Prostate gland (tissue), 2 donors: ENCODE measurements around the gene CCDC177. TPM values are rescaled to one million over a fixed set of nuclear protein-coding genes. Genes with fewer than 3 reads are reported as not detected.

Experiments
- DNase-seq: peaks from one replicate; pipeline ENCODE4 v3.0.0-alpha.2; 2019; ENCODE audit warnings: low spot score
- H3K27ac ChIP-seq, 2 donors: fragments of 200-600 bp; sonication (generic); 2 replicates each; pipeline ENCODE4 v1.5.1; 2017 to 2019
- H3K27me3 ChIP-seq: fragments of 200-600 bp; sonication (generic); replicated peaks from 2 replicates; pipeline ENCODE4 v1.5.1; 2019; ENCODE audit not compliant: insufficient read depth
- H3K36me3 ChIP-seq, 2 donors: fragments of 200-600 bp; sonication (generic); 1 replicate in 1 of 2; 2 replicates in 1 of 2; pipeline versions ENCODE4 v1.5.1 to v1.8.1; 2017 to 2019
- H3K4me1 ChIP-seq: fragments of 200-600 bp; sonication (generic); replicated peaks from 2 replicates; pipeline ENCODE4 v1.5.1; 2019
- H3K4me3 ChIP-seq, 2 donors: fragments of 200-600 bp; sonication (generic); 2 replicates each; pipeline ENCODE4 v1.5.1; 2017 to 2019
- H3K9me3 ChIP-seq: fragments of 200-600 bp; sonication (generic); 2 replicates; pipeline ENCODE4 v1.5.1; 2017
- CTCF ChIP-seq, 4 experiments: fragments of 200-600 bp in 2 of 4; fragments of 450-650 bp in 2 of 4; sonication (generic) in 2 of 4; IDR thresholded peaks; 1 replicate in 3 of 4; 2 replicates in 1 of 4; pipeline ENCODE4 v1.5.1; 2016 to 2019; ENCODE audit warnings: antibody characterized with exemption in 4 of 4, mild to moderate bottlenecking in 2 of 4, moderate library complexity in 2 of 4
- POLR2A ChIP-seq: fragments of 450-650 bp; IDR thresholded peaks from one replicate; pipeline ENCODE4 v1.6.1; 2016; ENCODE audit warnings: antibody characterized with exemption, mild to moderate bottlenecking
- POLR2AphosphoS5 ChIP-seq: sonication (generic); formaldehyde crosslinking; IDR thresholded peaks from one replicate; pipeline ENCODE4 v1.6.1; 2017; ENCODE audit warnings: antibody characterized with exemption
- WGBS: methylation state at CpG from one replicate; pipeline ENCODE4 v1.1.5; 2018; 5-methylcytosine and 5-hydroxymethylcytosine counted together
- intact Hi-C: fragments of 100-400 bp; cut with DNase I; formaldehyde crosslinking; loops from one replicate; pipeline ENCODE4 v1.14.2; 2022
- total RNA-seq, 2 donors: library from RNA; depleted of rRNA; stranded (reverse); fragments of >200 nt; gene quantifications; one replicate each; pipeline ENCODE4 v1.1.0, GENCODE V29; 2016

The CCDC177 gene
- total RNA-seq, 2 donors from 2014 or later = 0.28 TPM; not detected in 1

GRCh38 chr14:69528143-69528542 lies 46.5 kb downstream of the CCDC177 start:
- Histone ChIP-seq H3K4me3 (no peak overlapping the region), H3K36me3 (no peaks in the 10 kb centered on the region), H3K9me3 (no peaks in the 10 kb centered on the region), H3K27ac (no peak overlapping the region), H3K4me1 (no peaks in the 10 kb centered on the region), H3K27me3 (no peaks in the 10 kb centered on the region)
- no peak for TF ChIP-seq POLR2AphosphoS5
- TF ChIP-seq POLR2A = no peak
- TF ChIP-seq CTCF (IDR thresholded peaks at IDR 0.05) = no peak
- DNase-seq = no peak
- intact Hi-C loops = no loop called here
- 96% methylated on average over 9 of the region's 9 CpGs for WGBS

GRCh38 chr14:69527635-69528034 lies 47.0 kb downstream of the CCDC177 start:
- TF ChIP-seq POLR2AphosphoS5 = no peak
- TF ChIP-seq POLR2A = no peak
- DNase-seq = no peak
- H3K27ac ChIP-seq = no peak overlapping the region
- no peaks in the 10 kb centered on the region for H3K27me3 ChIP-seq
- no peaks in the 10 kb centered on the region for H3K4me1 ChIP-seq
- no peak overlapping the region for H3K4me3 ChIP-seq
- no peaks in the 10 kb centered on the region for H3K9me3 ChIP-seq
- H3K36me3 ChIP-seq = no peaks in the 10 kb centered on the region
- WGBS = 89% methylated on average over 14 of the region's 14 CpGs
- intact Hi-C loops = no loop called here

- Histone ChIP-seq H3K27me3 (no peaks in the 10 kb centered on the region), H3K4me1 (no peaks in the 10 kb centered on the region), H3K9me3 (no peaks in the 10 kb centered on the region), H3K27ac (no peak overlapping the region), H3K36me3 (no peaks in the 10 kb centered on the region), H3K4me3 (no peak overlapping the region)
- TF ChIP-seq POLR2A = no peak
- TF ChIP-seq POLR2AphosphoS5 = no peak
- no peak for TF ChIP-seq CTCF (IDR thresholded peaks at IDR 0.05)
- intact Hi-C loops = no loop called here
- DNase-seq = no peak
- WGBS = 77% methylated on average over 6 of the region's 6 CpGs
These were observed 48.8 kb downstream of the CCDC177 start for GRCh38 chr14:69525896-69526295.

- Histone ChIP-seq H3K4me1 (no peaks in the 10 kb centered on the region), H3K4me3 (no peak overlapping the region), H3K9me3 (no peaks in the 10 kb centered on the region), H3K27ac (no peak overlapping the region), H3K27me3 (no peaks in the 10 kb centered on the region), H3K36me3 (no peaks in the 10 kb centered on the region)
- WGBS = 96% methylated on average over 6 of the region's 6 CpGs
- TF ChIP-seq POLR2AphosphoS5 (no peak), POLR2A (no peak), CTCF (IDR thresholded peaks at IDR 0.05) (no peak)
- DNase-seq = no peak
- intact Hi-C loops = no loop called here
These were observed 52.6 kb downstream of the CCDC177 start for GRCh38 chr14:69522026-69522425.

Other genes with a start within 250 kb of the CCDC177 start
- gene ERH, start 176.6 kb downstream of the CCDC177 start, total RNA-seq = 100 to 1,000 TPM in 1 of 2 donors, 10 to 100 TPM in 1; 68.5 to 111 TPM
- 100 to 1,000 TPM in 1 of 2 donors, 10 to 100 TPM in 1; 71.5 to 102 TPM for gene SLC39A9, start 176.2 kb downstream of the CCDC177 start, total RNA-seq
- gene PLEKHD1, start 90.1 kb downstream of the CCDC177 start, total RNA-seq = under 1 TPM; 0.27 to 0.40 TPM
- gene SUSD6, start 36.7 kb upstream of the CCDC177 start, total RNA-seq = 10 to 100 TPM; 41.1 to 52.3 TPM
- gene SRSF5, start 192.3 kb upstream of the CCDC177 start, total RNA-seq = 100 to 1,000 TPM; 206 to 338 TPM
- not detected for gene SLC10A1, start 222.4 kb upstream of the CCDC177 start, total RNA-seq